Ascending aorta (tissue), 2 donors: ENCODE results near the gene EEF1A2. TPM values are rescaled to one million over a fixed set of nuclear protein-coding genes. Genes with fewer than 3 reads are reported as not detected.

Experiments
- DNase-seq, 2 donors: peaks; one replicate each; pipeline ENCODE4 v3.0.0-alpha.2; 2019; ENCODE audit warnings: low spot score in 2 of 2
- H3K27ac ChIP-seq, 2 donors: fragments of 200-600 bp; sonication (generic); one replicate each; pipeline ENCODE4 v1.5.1; 2016 to 2017; ENCODE audit warnings: mild to moderate bottlenecking in 1 of 2
- H3K27me3 ChIP-seq: fragments of 200-600 bp; sonication (generic); one replicate; pipeline ENCODE4 v1.5.1; 2017
- H3K36me3 ChIP-seq, 2 donors: fragments of 200-600 bp; sonication (generic); one replicate each; pipeline ENCODE4 v1.5.1; 2016
- H3K4me1 ChIP-seq, 2 donors: fragments of 200-600 bp; sonication (generic); one replicate each; pipeline ENCODE4 v1.5.1; 2016 to 2017; ENCODE audit warnings: mild to moderate bottlenecking in 1 of 2
- H3K4me3 ChIP-seq, 2 donors: fragments of 200-600 bp; sonication (generic); one replicate each; pipeline ENCODE4 v1.5.1; 2016 to 2017; ENCODE audit warnings: mild to moderate bottlenecking in 1 of 2
- H3K9me3 ChIP-seq, 2 donors: fragments of 200-600 bp; sonication (generic); one replicate each; pipeline ENCODE4 v1.5.1; 2016
- intact Hi-C: fragments of 100-400 bp; cut with DNase I; formaldehyde crosslinking; loops from one replicate; pipeline ENCODE4 v1.15.1; 2023
- total RNA-seq: library from RNA; depleted of rRNA; stranded (reverse); fragments of >200 nt; gene quantifications from one replicate; pipeline ENCODE4 v1.1.0, GENCODE V29; 2016
- TF ChIP-seq, protein P1 (sequence below), 3 experiments: fragments of 200-600 bp in 2 of 3; fragments of 450-650 bp in 1 of 3; sonication (generic) in 2 of 3; IDR thresholded peaks; one replicate each; pipeline ENCODE4 v1.5.1; 2016 to 2019; ENCODE audit warnings: antibody characterized with exemption in 3 of 3, mild to moderate bottlenecking in 1 of 3, moderate library complexity in 1 of 3

EEF1A2 gene
- total RNA-seq, 1 donor from 2014 or later, result 1.1 TPM

DNA sequence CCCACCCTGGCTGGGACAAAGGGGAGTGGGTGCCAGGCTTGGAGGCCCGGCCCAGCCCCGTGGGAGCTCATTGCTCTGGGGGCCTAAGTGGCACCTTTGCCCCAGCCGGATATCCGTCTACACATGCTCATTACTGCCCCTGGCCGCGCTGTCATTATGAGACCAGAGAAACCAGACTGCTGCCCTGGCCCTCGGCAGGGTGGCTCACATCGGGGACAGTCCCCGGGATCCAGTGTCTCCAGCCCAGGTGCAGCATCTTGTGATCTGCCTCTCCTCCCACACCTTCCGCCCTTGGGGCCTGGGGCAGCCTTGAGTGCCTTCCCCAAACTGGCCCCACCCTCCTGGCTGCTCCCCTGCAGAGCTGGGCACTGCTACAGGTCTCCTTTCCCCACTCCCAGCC, 43.8 kb upstream of the EEF1A2 start:
- intact Hi-C loops, result no loop called here

DNA sequence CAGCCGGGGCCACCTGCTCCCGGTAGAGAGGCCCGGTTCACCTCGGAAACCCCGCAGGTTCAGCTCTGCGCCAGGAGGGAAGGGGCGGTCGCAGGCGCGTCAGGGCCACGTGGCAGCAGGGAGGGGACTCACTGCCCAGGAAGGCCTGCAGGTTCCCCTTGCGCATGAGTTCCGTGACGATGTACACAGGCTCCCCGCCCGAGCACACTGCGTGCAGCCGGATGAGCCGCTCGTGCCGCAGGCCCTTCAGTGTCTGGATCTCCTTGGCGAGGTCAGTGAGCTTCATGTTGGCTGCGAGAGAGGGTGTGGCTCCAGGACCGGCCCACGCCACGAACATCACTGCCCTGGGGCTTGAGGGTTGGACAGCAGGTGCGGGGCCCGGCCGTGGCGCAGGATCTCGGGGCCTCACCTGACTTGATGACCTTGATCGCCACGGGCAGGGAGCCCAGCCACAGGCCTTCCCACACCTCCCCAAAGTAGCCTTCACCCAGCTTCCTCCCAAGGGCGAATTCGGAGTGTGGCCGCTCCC, 43.2 kb upstream of the EEF1A2 start:
- no peaks in the 10 kb centered on the region for H3K27me3 ChIP-seq
- H3K4me3 ChIP-seq, result no peak overlapping the region
- H3K9me3 ChIP-seq, result no peaks in the 10 kb centered on the region
- H3K27ac ChIP-seq, result no peak overlapping the region
- TF ChIP-seq, protein P1, sequence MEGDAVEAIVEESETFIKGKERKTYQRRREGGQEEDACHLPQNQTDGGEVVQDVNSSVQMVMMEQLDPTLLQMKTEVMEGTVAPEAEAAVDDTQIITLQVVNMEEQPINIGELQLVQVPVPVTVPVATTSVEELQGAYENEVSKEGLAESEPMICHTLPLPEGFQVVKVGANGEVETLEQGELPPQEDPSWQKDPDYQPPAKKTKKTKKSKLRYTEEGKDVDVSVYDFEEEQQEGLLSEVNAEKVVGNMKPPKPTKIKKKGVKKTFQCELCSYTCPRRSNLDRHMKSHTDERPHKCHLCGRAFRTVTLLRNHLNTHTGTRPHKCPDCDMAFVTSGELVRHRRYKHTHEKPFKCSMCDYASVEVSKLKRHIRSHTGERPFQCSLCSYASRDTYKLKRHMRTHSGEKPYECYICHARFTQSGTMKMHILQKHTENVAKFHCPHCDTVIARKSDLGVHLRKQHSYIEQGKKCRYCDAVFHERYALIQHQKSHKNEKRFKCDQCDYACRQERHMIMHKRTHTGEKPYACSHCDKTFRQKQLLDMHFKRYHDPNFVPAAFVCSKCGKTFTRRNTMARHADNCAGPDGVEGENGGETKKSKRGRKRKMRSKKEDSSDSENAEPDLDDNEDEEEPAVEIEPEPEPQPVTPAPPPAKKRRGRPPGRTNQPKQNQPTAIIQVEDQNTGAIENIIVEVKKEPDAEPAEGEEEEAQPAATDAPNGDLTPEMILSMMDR (IDR thresholded peaks at IDR 0.05), result no peak
- intact Hi-C loops, result no loop called here
- no peaks in the 10 kb centered on the region for H3K36me3 ChIP-seq
- DNase-seq, result no peak
- H3K4me1 ChIP-seq, result no peaks in the 10 kb centered on the region

More for the DNA sequence above, 43.8 kb upstream of the EEF1A2 start:
- DNase-seq, result no peak
- Histone ChIP-seq H3K27ac (no peak overlapping the region), H3K36me3 (no peaks in the 10 kb centered on the region), H3K27me3 (no peaks in the 10 kb centered on the region), H3K4me1 (no peaks in the 10 kb centered on the region), H3K4me3 (no peak overlapping the region), H3K9me3 (no peaks in the 10 kb centered on the region)
- TF ChIP-seq, protein P1 (IDR thresholded peaks at IDR 0.05), result no peak

DNA sequence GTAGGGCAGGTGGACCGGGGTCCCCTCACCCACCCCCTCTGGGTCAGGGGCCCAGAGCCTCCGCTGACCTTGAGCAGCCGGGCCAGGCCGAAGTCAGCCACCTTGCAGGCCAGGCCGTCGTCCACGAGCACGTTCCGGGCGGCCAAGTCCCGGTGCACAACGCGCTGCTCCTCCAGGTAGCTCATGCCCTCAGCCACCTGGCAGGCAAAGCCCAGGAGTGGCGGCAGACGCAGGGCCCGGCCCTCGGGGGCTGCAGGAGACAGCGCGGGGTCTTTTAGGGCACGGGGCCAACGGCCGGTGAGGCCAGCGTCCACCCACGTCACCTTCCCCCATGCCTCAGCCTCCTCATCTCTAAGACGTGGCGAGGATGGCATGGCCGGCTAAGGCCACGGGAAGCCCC, 42.5 kb upstream of the EEF1A2 start:
- H3K4me3 ChIP-seq, result no peak overlapping the region
- H3K9me3 ChIP-seq, result no peaks in the 10 kb centered on the region
- peaks cover 5% of the 10 kb centered on the region for H3K27me3 ChIP-seq
- TF ChIP-seq, protein P1 (IDR thresholded peaks at IDR 0.05), result no peak
- intact Hi-C loops, result no loop called here
- no peak overlapping the region for H3K27ac ChIP-seq
- H3K36me3 ChIP-seq, result no peaks in the 10 kb centered on the region
- DNase-seq, result no peak
- peaks cover 0 to 2% of the 10 kb centered on the region in 2 donors for H3K4me1 ChIP-seq

DNA sequence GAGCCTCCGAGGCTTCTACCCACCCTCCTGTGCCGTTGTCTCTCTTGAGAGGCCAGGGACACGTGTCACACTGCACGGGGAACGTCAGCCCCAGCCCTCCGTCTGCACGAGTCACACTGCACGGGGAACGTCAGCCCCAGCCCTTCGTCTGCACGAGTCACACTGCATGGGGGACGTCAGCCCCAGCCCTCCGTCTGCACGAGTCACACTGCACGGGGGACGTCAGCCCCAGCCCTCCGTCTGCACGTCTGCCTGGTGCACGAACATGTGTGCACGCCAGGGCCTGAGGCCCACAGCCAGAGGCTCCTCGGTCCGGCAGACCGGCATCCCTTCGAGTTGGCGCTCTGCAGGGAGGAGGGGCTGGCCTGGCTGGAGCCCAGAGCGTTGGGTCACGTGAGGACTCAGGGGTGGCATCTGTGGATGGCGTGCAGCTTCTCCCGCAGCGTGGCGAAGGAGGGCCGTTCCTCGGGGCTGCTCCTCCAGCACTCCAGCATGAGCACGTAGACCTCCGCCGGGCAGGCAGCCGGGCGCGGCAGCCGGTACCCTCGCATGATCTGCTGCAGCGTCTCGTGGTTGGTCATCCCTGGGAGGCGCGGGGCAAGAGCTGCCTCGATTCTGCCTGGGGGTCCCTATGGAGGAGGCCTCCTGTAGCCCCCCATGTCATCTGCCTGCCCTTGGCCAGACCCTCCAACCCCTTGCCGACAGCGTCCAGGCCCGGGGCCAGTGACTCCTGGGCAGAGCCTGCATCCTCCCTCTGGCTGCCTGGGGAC, 41.7 kb upstream of the EEF1A2 start:
- DNase-seq, result no peak
- H3K9me3 ChIP-seq, result no peaks in the 10 kb centered on the region
- peaks cover 0 to 2% of the 10 kb centered on the region in 2 donors for H3K4me1 ChIP-seq
- TF ChIP-seq, protein P1 (IDR thresholded peaks at IDR 0.05), result no peak
- H3K36me3 ChIP-seq, result no peaks in the 10 kb centered on the region
- intact Hi-C loops, result no loop called here
- H3K27ac ChIP-seq, result no peak overlapping the region
- no peak overlapping the region for H3K4me3 ChIP-seq
- H3K27me3 ChIP-seq, result peaks cover 8% of the 10 kb centered on the region

DNA sequence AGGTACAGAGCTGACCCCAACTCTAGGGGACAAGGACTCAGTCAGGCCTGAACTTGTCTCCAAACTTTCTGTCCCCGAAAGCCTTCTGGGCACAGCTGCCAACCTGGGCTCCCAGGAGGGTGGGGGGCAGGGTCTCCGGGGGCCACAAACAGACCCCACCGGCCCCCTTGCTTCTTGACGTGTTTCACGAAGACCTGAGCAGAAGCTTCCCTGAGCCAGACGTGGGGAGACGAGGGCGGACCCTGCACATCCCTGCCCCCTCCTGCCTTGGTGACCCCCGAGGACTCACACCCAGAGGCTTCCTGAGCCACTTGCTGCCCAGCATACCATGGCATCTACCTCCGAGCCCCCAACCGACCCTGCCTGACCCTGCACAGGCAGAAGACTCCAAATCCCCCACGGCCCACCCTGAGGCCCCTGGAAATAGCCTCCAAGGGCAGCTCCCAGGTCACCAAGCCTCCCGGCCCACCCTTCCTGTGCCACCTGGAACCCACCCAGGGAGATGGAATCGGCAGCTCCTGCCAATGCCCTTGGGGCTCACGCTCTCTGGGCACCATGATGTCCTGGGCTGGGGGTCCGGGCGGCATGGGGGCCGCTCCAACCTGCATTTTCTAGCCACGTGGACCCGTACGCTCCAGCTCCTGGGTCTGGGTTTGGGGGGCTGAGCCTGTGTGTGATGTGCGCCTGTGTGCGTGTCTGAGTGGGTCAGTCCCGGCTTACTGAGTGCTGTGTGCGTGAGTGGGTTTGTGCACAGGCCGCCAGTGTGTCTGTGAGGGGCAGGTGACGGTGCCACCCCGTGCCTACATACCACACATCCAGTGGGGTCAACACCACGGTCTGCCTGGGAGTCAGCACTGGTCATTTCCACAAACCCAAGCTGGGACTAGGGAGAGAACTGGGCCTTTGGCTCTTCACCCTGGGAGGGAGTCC, 40.8 kb upstream of the EEF1A2 start:
- DNase-seq, result no peak
- intact Hi-C loops, result loop anchor here (2.0 kb wide), 1 partner anchor 325 kb away; the partner anchor contains the start of gene TPD52L2
- Histone ChIP-seq H3K4me3 (no peak overlapping the region), H3K27me3 (peaks cover 8% of the 10 kb centered on the region), H3K36me3 (no peaks in the 10 kb centered on the region), H3K9me3 (no peaks in the 10 kb centered on the region), H3K4me1 (peaks cover 0 to 2% of the 10 kb centered on the region in 2 donors), H3K27ac (no peak overlapping the region)
- TF ChIP-seq, protein P1 (IDR thresholded peaks at IDR 0.05), result no peak
